ENCODE results near the gene MAP2K3. TPM values are rescaled to one million over a fixed set of nuclear protein-coding genes. Genes with fewer than 3 reads are reported as not detected.
"Not testable (repeated sequence)": the region's sequence is repeated elsewhere in the genome, so short reads cannot be mapped to it uniquely, and the experiment has no call there.

The MAP2K3 gene
- total RNA-seq, 6 donors from 2014 or later: 45.1 to 134 (median 79.5) TPM

- H3K4me1 ChIP-seq: no peaks in the 10 kb centered on the region
- H3K36me3 ChIP-seq: peaks cover 14 to 96% (median 88%) of the 10 kb centered on the region in 4 donors
- ATAC-seq (ENCODE audit: low FRiP score in 2 of 2) (no peak), DNase-seq (peak in 1 of 2 donors; percentile 17)
- H3K27ac ChIP-seq: no peak overlapping the region
- H3K4me3 ChIP-seq: no peak overlapping the region
- 84 to 88% methylated on average over 8 of the region's 8 CpGs for WGBS, 2 donors
- H3K27me3 ChIP-seq: no peaks in the 10 kb centered on the region
- peaks cover 0 to 6% (median 2%) of the 10 kb centered on the region in 4 donors for H3K9me3 ChIP-seq
- no peak for TF ChIP-seq CTCF (IDR thresholded peaks at IDR 0.05)
- no peak for TF ChIP-seq POLR2AphosphoS5 (IDR thresholded peaks at IDR 0.05)
- TF ChIP-seq POLR2A (IDR thresholded peaks at IDR 0.05): no peak
- TF ChIP-seq EP300 (IDR thresholded peaks at IDR 0.05): no peak
Measured at GRCh38 chr17:21303441-21304065, 19.0 kb downstream of the MAP2K3 start.

- Histone ChIP-seq H3K27ac (no peak overlapping the region), H3K36me3 (peaks cover 12 to 96% (median 88%) of the 10 kb centered on the region in 4 donors), H3K9me3 (peaks cover 0 to 12% (median 7%) of the 10 kb centered on the region in 4 donors), H3K4me1 (no peaks in the 10 kb centered on the region), H3K27me3 (no peaks in the 10 kb centered on the region), H3K4me3 (no peak overlapping the region)
- TF ChIP-seq POLR2A (IDR thresholded peaks at IDR 0.05): no peak
- no peak for TF ChIP-seq EP300 (IDR thresholded peaks at IDR 0.05)
- no peak for TF ChIP-seq CTCF (IDR thresholded peaks at IDR 0.05)
- no peak for TF ChIP-seq POLR2AphosphoS5 (IDR thresholded peaks at IDR 0.05)
- DNase-seq (peak; percentile 23 to 80), ATAC-seq (ENCODE audit: low FRiP score in 2 of 2) (no peak)
- 66 to 81% methylated on average over 9 of the region's 9 CpGs for WGBS, 2 donors
Measured at GRCh38 chr17:21304091-21304490, 19.6 kb downstream of the MAP2K3 start.

GRCh38 chr17:21304551-21305151, 20.1 kb downstream of the MAP2K3 start:
- not testable (repeated sequence) for H3K27me3 ChIP-seq, H3K27ac ChIP-seq, H3K4me1 ChIP-seq, H3K4me3 ChIP-seq
- DNase-seq (peak; percentile 15 to 49), ATAC-seq (ENCODE audit: low FRiP score in 2 of 2) (peak in 1 of 2 donors; percentile 0)
- Histone ChIP-seq H3K9me3 (peaks cover 0 to 13% (median 8%) of the 10 kb centered on the region in 4 donors), H3K36me3 (peaks cover 12 to 96% (median 88%) of the 10 kb centered on the region in 4 donors)
- 81 to 86% methylated on average over 16 to 17 of the region's 17 CpGs for WGBS, 2 donors

GRCh38 chr17:21305431-21306180, 21.1 kb downstream of the MAP2K3 start:
- DNase-seq: peak; percentile 19 to 30
- H3K27me3 ChIP-seq; ATAC-seq (ENCODE audit: low FRiP score in 2 of 2); H3K4me1 ChIP-seq; H3K27ac ChIP-seq; H3K4me3 ChIP-seq: not testable (repeated sequence)
- WGBS, 2 donors: 89 to 91% methylated on average over 11 to 16 of the region's 20 CpGs
- Histone ChIP-seq H3K9me3 (peaks cover 0 to 13% (median 8%) of the 10 kb centered on the region in 4 donors), H3K36me3 (peaks cover 6 to 94% (median 87%) of the 10 kb centered on the region in 4 donors)

- ATAC-seq (ENCODE audit: low FRiP score in 2 of 2): not testable (repeated sequence)
- DNase-seq: peak in 1 of 2 donors; percentile 19
Measured at GRCh38 chr17:21306611-21307272, 22.2 kb downstream of the MAP2K3 start.

GRCh38 chr17:21307273-21307625, 22.7 kb downstream of the MAP2K3 start:
- Histone ChIP-seq H3K36me3 (peaks cover 4 to 92% (median 85%) of the 10 kb centered on the region in 4 donors), H3K9me3 (peaks cover 0 to 13% (median 8%) of the 10 kb centered on the region in 4 donors)
- WGBS, 2 donors: 40 to 70% methylated on average over 3 to 5 of the region's 5 CpGs
- H3K27me3 ChIP-seq; DNase-seq; ATAC-seq (ENCODE audit: low FRiP score in 2 of 2); H3K4me1 ChIP-seq; H3K27ac ChIP-seq; H3K4me3 ChIP-seq: not testable (repeated sequence)

More at GRCh38 chr17:21306611-21307272, 22.2 kb downstream of the MAP2K3 start:
- 75 to 82% methylated on average over 8 of the region's 8 CpGs for WGBS, 2 donors
- H3K9me3 ChIP-seq: peaks cover 0 to 13% (median 8%) of the 10 kb centered on the region in 4 donors
- H3K36me3 ChIP-seq: peaks cover 4 to 92% (median 85%) of the 10 kb centered on the region in 4 donors
- not testable (repeated sequence) for H3K4me3 ChIP-seq, H3K4me1 ChIP-seq, H3K27me3 ChIP-seq, H3K27ac ChIP-seq

- H3K36me3 ChIP-seq: peaks cover 4 to 90% (median 82%) of the 10 kb centered on the region in 4 donors
Measured at GRCh38 chr17:21308931-21309381, 24.4 kb downstream of the MAP2K3 start.

GRCh38 chr17:21310061-21310765, 25.7 kb downstream of the MAP2K3 start:
- DNase-seq: peak in 1 of 2 donors; percentile 29
- Histone ChIP-seq H3K36me3 (peaks cover 4 to 92% (median 79%) of the 10 kb centered on the region in 4 donors), H3K9me3 (peaks cover 0 to 13% (median 8%) of the 10 kb centered on the region in 4 donors)
- not testable (repeated sequence) for H3K4me1 ChIP-seq; H3K27ac ChIP-seq; H3K27me3 ChIP-seq; ATAC-seq (ENCODE audit: low FRiP score in 2 of 2); H3K4me3 ChIP-seq
- 79 to 95% methylated on average over 11 to 16 of the region's 16 CpGs for WGBS, 2 donors

More at GRCh38 chr17:21308931-21309381, 24.4 kb downstream of the MAP2K3 start:
- not testable (repeated sequence) for H3K27me3 ChIP-seq; H3K27ac ChIP-seq; H3K4me3 ChIP-seq; H3K4me1 ChIP-seq; ATAC-seq (ENCODE audit: low FRiP score in 2 of 2)
- WGBS, 2 donors: 91 to 92% methylated on average over 6 of the region's 6 CpGs
- DNase-seq: peak; percentile 19 to 23
- peaks cover 0 to 13% (median 8%) of the 10 kb centered on the region in 4 donors for H3K9me3 ChIP-seq
